Stimulated activated CD8-positive, alpha-beta memory T cell treated with anti-CD3 and anti-CD28 coated beads, Interleukin-12 subunit alpha, Interleukin-12 subunit beta, amount 100 ng/mL, for 4 hours (primary cell): ENCODE measurements around the gene GLYATL2.

Source experiments
- DNase-seq: peaks from one replicate; pipeline ENCODE4 v3.0.0-alpha.2; 2020; ENCODE audit warnings: low read depth

Gene GLYATL2

DNA sequence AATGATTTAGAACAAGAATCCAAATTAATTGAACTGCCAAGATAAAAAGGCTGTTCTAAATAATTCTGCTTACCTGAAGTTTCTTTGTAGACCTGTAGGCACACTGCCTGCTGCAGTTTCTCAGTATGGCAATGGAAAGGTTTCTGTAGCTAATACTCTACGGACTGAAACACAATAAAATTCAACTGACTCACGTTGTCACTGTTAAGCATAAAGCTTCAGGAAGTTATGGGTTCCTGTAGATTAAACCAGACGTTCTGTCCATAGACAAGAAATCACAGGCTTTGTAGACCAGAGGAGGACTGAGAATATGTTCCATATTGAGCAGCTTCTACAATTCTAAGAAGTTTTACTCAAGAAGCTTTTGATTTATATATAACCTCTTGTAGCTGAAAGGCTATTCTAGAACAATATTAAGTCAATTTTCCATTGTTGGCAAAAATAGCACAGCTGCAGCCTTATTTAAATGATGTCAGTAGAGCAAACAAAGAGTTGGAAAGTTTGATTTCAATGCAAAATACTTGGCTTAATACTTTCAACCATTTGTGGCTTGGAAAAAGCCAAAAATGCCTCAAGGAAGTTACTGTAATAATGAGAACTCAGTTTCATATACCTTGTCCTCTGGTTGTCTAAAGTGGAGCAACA lies at the start of gene GLYATL2:
TSS of gene GLYATL2 (minus strand) at position 344 of the 645 bp plus-strand sequence. CDS start 5,092 bp downstream, outside the sequence.
- no peak for DNase-seq

DNA sequence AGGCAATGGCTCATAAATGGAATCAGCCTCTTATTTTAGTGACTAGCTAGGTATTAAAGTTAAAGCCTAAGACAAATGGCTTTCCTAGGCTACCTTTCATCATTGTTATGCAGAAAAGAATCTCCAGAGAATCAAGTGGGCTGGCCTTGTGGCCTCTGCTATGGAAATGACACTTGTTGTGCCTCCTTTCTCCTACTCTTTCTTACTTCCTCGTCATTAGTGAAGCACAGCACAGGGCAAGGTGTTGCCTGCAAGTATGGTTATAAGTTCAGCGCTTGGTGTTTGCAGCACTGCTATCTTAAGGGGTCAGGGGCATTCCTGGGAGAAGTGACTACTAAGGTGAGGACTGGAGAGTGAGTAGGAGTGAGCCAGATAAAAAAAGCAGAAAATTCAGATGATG lies 49.4 kb upstream of the GLYATL2 start:
- DNase-seq = no peak

DNA sequence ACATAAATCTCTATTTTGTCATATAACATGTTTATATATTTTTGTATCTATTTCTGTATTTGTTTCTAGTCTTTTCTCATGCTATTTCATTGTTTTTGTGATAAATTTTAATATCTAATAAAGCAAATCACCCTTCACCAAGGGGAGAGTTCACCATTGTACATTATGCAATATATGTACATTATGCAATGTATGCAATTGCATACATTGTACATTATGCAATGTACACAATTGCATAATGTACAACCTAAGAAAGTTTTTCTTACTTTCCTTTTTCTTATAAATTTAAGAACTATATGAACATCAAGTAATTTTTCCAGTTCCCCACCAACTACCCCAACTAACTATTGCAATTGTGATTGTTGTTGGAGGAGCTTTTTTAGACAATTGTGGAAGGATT lies 44.1 kb upstream of the GLYATL2 start:
- no peak for DNase-seq

DNA sequence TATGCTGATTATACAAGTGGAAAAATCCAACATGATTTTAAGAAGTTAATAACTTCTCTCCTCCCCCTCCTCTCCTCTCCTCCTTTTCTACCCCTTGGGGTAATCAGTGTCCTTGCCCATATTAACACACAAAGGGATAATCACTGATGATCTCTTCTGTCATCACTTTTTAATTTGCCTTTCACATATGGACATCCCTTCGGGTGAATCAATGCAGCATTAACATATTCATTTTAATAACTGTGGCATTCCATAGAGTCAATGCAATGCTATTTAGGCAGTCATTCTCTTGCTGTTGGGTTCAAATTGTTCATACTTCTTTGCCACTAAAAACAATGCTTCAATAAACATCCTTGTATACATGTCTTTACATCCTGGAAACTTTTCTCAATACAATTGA lies 42.9 kb upstream of the GLYATL2 start:
- no peak for DNase-seq

DNA sequence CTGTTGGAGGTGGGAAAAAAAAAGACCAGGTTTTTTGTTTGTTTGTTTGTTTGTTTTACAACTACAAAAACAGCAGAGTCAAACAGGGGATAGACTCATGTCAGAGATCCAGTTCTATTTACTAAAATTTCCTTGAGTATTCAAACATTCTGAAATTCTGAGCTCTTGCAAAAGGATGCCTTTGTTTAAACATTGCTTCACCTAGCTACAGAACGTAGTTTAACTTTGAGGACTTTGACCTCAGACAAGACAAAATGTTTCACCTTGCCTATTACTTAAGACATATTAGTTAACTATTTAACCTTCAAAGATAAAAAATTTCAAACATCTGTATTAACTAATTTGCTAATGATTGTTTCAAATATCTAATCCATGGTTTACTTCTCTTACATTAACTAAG lies 36.1 kb upstream of the GLYATL2 start:
- DNase-seq = no peak

DNA sequence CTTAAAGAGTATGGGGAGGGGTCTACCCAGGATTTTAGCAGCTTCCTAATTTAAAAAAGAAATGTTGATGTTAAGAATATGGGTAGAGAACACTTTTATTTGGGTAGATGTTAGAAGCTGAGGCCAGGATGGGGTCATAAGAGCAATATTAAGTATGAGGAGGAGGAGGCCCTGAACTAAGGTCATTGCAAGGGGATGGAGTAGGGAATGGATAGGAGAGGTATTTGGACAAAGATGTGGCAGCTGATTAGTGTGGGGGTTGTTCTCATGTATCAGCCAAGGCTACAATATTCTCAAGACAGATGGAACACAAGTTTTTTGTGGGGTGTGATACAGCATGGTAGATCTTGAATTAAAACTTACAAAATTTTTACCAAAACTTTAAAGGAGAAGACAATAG lies 35.7 kb upstream of the GLYATL2 start:
- no peak for DNase-seq

GRCh38 chr11:58867556-58867955 lies 23.1 kb upstream of the GLYATL2 start:
- no peak for DNase-seq

DNA sequence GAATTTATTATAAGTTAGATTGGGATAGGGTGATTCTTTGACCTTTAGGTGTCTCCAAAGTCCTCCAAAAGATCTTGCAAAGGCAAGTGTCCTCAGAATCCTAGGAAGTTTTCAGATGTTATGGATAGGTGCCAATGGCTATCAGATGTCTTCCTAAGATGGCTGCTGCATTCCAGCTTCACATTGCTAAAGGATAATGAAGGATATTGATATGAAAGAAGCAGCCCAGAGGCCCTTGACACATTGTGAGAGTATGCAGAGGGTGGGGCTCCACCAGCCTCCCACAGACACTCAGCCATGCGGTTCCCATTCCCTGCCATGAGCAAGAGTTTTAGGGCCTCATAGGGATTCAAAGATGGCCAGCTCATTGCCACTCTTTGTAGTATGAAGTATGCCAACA lies 22.3 kb upstream of the GLYATL2 start:
- DNase-seq = no peak

DNA sequence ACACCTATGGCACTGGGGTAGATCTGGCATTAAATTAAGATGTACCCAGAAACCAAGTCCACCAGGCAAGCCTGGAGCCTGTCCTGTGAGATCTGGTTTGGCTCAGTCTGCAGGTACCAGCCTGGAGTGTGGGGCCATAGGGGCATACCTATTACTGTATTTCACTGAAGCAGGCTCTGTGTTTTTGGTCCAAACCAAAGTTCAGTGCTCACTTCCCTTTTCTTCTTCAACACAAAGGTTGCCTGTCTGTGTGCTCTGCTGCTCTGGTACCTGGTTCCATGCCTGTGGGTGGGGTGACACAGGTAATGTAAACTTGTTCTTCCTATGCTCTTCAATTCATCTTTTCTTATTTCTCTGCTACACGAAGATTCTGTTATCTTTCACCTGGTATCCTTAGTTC lies 19.8 kb upstream of the GLYATL2 start:
- no peak for DNase-seq

DNA sequence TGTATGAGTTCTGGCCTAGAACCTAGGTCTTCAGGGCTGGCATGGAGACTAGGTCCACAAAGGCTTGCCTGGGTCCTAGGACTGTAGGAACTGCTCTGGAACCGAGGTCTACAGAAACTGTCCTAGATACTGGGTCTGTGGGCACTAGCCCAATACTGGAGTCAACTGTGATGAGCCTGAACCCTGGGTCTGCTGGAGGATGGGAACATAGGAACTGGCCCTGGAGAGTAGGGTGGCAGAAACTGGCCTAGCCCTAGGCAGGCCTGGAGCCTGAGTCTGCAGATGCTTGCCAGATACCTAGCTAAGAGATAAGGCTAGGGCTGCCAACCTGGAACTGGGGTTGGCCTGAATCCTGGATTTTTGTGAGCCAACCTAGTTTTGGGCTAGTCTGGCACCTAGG lies 19.2 kb upstream of the GLYATL2 start:
- DNase-seq = no peak

DNA sequence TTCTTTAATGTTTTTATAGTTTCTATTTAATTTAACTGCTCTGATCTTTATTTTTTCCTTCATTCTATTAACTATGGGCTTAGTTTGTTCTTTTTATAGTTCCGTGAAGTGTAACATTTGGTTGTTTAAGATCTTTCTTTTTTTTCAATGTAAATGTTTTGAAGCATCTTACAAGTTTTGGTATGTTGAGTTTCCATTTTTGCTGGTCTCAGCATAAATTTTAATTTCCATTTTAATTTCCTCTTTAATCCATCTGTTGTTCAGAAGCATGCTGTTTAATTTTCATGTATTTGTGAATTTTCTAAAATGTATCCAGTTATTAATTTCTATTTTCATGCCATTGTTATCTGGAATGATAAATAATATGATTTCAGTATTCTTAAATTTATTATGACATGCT lies 17.0 kb upstream of the GLYATL2 start:
- no peak for DNase-seq

- no peak for DNase-seq
These were observed 12.3 kb upstream of the GLYATL2 start for GRCh38 chr11:58856806-58857205.

DNA sequence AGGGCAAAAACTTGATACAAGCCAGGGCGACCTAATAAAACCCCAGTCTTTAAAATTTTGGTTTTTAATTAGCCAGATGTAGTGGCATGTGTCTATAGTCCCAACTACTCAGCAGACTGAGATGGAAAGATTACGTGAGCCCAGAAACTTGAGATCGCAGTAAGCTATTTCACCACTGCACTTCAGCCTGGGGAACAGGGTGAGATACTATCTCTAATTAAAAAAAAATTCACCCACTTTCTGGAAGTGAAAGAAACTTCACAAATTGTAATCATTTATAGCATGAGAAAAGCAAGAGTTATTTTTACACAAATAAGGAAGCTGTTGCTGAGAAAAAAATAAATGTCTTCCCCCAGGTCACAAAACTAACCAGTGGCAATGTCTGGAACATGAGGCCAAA lies 882 bp upstream of the GLYATL2 start:
- DNase-seq = no peak

DNA sequence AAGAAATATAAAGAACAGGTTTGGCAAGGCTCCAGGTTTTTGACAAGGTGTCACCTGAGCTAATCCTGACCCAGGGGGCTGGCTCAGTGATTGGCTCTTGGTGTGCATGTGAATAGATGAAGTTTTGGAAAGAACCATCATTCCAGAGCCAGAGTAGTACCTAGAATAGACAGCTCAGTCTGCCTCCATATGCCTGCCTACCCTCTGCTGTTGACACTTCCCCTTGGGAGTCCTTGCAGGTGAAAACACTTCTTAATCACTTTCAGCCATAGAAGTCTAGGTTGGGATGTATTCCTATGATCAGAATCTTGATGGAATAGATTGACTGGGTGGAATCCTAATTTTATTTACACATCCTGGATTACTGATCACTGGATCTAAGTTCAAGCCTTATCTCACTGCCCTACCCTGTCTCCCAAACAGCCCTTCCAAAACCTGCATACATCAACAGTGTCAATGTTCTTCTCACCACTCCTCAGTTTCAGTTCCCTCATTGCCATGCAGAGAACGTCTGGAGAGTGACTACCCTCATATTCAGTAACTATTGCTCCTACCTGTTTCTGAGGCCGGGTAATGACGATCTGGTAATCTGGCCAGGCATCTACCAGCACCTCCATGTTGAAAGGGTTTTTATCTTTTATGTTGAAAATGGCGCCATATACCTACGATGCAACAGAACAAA lies 6.7 kb downstream of the GLYATL2 start:
- DNase-seq = no peak

- no peak for DNase-seq
These were observed 12.4 kb downstream of the GLYATL2 start for GRCh38 chr11:58832056-58832645.

- no peak for DNase-seq
These were observed 13.7 kb downstream of the GLYATL2 start for GRCh38 chr11:58830673-58831301.

GRCh38 chr11:58829786-58830185 lies 14.7 kb downstream of the GLYATL2 start:
- no peak for DNase-seq

DNA sequence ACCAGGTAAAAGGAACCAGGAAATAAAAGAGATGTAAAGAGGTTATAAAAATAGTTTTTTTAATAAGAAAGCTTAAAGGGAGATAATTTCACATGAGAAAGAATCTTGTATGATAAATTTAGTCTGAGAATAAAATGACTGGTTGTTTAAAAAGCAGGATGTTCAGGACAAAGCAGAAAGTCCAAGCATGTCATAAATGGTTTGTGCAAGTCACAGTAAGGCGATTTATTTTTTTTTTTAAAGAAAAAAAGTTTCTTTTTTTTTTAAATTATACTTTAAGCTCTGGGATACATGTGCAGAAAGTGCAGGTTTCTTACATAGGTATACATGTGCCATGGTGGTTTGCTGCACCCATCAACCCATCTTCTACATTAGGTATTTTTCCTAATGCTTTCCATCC lies 30.8 kb downstream of the GLYATL2 start:
- DNase-seq = no peak

DNA sequence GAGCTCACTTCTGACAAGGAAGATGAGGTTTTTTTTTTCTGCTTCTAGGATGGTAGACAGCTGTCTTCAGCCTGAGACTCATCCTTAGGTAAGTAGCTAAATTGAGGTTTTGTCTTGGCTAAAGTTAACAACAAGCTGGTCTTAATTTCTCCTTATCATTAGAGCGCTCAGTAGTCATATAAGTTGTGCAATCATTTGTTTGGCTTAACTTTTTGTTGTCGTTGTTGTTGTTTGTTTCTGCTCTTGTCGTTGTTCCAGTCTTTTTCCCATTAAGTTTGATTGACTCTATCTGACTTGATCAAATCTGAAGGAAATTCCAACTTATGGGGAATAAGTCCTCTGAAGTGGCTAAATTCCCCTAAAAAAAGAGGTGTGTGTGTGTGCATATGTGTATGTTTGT lies 33.0 kb downstream of the GLYATL2 start:
- no peak for DNase-seq

DNA sequence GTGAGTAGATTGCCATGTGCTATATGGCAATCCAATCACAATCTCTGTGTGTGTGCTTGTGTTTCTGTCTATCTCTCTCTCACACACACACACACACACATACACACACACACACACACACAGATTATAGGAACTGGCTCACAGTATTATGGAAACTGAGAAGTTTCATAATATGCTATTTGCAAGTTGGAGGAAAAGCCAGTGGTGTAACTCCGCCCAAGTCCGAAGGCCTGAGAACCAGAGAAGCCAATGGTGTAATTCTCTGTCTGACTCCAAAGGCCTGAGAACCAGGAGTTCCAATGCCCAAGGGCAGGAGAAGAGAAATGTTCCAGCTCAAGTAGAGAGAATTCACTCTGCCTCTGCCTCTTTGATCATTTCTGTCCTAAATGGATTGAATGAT lies 37.2 kb downstream of the GLYATL2 start:
- DNase-seq = no peak

- DNase-seq = no peak
These were observed 39.4 kb downstream of the GLYATL2 start for GRCh38 chr11:58805065-58805464.

DNA sequence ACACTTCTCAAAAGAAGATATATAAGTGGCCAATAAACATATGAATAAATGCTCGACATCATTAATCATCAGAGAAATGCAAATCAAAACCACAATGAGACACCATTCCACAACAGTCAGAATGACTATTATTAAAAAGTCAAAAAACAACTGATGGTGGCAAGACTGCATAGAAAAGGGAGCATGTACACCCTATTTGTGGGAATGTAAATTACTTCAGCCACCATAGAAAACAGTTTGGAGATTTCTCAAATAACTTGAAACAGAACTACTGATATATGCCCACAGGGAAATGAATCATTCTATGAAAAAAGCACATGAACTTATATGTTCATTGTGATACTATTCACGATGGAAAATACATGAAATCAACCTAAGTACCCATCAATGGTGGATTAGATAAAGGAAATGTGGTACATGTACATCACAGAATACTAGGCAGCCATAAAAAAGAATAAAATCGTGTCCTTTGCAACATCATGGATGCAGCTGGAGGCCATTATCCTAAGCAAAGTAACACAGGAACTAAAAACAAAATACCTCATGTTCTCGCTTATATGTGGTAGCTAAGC lies 42.4 kb downstream of the GLYATL2 start:
- no peak for DNase-seq

DNA sequence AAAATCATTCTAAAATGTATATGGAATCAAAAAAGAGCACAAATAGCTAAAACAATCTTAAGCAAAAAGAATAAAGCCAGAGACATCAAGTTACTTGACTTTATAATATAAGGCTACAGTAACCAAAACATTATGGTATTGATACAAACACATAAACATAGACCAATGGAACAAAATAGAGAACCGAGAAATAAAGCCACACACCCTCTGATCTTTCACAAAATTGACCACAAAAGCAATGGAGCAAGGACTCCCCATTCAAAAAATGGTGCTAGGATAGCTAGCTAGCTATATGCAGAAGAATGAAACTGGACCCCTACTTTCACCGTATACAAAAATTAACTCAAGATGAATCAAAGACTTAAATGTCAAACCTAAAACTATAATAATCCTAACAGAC lies 43.2 kb downstream of the GLYATL2 start:
- no peak for DNase-seq
